ENCODE measurements around the gene FOXL2NB.

FOXL2NB gene

DNA sequence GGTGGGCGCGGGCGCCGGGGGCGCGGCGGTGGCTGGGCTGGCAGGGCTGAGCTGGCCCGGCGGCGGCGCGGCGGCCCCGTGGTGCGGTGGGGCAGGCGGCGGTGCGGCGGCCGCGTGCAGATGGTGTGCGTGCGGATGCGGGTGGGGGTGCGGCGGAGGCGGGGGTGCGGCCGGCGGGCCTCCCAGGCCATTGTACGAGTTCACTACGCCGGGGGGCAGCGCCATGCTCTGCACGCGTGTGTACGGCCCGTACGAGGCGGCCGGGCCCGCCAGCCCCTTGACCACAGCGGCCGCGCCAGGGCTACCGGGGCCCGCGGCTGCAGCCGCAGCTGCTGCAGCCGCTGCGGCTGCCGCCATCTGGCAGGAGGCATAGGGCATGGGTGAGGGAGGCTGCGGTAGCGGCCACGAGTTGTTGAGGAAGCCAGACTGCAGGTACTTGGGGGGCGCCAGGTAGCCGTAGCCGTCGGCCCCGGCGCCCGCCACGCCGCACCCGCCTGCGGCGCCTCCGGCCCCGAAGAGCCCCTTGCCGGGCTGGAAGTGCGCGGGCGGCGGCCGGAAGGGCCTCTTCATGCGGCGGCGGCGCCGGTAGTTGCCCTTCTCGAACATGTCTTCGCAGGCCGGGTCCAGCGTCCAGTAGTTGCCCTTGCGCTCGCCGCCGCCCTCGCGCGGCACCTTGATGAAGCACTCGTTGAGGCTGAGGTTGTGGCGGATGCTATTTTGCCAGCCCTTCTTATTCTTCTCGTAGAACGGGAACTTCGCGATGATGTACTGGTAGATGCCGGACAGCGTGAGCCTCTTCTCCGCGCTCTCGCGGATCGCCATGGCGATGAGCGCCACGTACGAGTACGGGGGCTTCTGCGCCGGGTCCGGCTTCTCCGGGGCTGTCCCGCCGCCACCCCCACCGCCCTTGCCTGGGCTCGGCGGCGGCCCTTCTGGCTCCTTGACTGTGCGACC is 1.0 kb upstream of the FOXL2NB start:
- DNase-seq: peak; percentile 72

DNA sequence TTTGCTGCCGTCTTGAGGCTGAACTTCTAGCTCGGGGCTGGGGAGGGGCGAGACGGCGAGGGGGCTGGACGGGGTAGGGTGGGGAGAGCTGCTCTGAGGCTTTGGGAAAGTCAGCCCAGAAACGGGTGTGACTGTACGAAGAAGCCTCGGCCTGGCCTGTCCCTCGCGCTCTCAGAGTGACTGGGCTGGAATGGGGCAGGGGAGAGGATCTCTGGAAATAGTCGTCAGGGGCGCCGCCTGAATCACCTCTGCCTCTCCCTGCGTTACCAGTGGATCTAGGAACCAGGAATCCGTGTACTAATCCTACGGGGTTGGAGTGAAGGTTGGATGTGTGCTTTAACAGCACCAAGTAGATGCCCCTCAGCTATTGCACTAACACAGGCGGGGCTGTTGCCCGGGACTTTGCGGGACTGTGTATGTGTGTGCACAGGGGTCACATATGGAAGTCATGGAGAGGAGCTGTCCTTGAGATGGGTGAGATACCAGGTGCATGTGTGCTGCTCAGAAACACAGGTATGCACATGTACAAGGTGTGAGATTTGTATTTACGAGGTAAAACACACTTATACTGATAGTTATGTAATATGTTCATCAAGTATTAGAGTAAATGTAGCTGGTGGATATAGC is 591 bp downstream of the FOXL2NB start:
- DNase-seq: no peak

DNA sequence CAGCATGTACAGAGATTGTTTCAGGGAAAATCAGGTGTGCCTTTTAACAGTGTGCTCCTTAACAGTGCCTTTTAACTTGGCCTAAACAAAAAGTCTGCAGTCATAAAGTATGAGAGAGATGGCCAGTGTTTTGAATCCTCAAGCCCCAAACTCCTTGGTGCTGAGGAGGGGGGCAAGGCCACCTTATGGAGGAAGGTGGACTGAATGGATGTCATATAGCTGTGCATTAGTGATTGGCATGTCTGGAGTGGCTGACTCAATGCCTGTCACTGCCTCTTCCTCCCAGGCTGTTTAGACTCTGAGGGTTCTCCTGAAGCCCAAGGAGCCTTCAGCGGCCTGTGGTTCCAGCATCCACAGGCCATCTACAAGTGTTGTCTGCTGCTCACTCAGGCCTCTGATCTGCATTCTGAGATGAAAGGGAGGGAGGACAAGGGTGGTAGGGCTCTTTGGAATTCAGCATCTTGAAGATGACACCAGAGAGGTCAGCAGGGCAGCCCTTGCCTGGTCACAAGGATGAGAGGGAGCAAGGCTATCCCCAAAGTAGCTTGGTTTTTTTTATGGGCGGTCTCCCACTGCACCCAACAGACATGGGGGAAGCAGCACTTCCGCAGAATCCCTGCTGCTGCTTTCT is 1.5 kb downstream of the FOXL2NB start:
- no peak for DNase-seq

DNA sequence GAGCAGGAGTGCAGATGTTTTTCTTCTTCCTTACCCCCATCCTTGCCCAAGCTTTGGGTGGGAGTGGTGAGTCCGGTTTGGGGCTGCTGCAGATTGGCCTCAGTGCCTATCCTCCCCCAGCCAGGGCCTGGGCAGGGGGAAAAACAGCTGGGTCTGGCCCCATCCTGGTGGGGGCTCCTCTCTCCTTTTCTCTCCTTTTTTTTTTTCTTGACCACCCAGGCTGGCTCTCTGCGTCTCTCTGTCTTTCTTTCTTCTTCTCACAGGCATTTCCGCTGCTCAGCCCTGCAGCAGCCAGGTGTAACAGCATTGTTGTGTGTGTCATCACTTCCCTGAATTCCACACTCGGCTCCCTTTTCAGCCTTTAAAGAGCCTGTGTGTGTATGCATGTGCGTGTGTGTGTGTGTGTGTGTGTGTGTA is 2.0 kb downstream of the FOXL2NB start:
- no peak for DNase-seq

DNA sequence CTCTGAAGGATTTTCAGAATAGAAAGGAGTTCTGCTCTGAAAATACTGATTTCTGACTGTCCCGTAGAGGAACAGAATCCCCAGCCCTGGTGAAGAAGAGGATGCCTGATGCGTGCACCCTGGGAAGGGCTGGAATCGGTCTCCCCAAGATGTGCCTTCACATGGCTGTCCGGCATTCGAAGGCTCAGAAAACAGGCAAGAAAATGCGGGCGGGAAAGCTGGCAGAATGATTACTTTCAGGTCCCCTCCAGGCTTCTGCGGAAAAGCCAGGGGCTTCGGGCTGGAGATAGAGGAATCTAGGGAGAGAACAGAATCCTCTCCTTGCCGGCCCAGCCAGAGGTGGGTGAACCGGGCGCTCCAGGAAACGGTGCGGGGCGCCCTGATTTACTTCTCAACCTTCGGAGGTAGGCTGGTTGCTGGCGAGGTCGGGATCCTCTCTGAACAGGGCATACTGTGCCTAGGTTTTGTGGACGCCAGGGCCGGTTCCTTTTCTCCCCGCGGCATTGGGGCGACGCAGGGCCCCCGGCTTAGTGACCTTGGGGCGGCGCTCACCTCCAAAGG is 2.5 kb downstream of the FOXL2NB start:
- DNase-seq: no peak

DNA sequence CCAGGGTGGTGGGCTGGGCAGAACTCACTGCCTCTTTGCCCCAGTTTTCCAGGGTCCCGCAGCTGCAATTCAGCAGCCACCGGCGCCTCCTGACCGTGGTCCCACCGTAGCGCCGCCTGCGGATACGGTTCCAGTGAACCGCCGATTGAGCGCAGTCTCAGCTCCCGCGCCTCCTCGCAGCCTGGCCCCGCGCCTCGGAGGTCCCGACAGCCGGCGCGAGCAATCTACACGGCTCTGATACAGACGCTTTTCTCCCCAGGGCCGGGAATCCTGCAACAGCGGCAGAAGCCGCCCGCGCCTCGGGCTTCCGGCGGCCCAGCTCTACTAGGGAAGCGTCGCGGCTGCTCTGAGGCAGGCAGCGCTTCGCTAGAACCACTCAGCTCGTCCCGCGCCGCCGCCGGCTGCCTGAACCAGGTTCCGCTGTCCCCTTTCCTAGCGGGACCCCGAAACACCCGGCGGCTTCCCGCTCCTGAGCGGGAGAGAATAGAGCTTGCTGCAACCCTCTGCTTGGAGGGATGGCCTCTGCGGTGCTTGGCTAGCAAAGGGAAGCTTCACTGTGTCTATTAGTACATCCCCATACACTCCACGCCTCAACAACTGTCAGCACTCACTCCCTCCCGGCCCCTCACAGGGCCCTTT is 3.1 kb downstream of the FOXL2NB start:
- DNase-seq: no peak

DNA sequence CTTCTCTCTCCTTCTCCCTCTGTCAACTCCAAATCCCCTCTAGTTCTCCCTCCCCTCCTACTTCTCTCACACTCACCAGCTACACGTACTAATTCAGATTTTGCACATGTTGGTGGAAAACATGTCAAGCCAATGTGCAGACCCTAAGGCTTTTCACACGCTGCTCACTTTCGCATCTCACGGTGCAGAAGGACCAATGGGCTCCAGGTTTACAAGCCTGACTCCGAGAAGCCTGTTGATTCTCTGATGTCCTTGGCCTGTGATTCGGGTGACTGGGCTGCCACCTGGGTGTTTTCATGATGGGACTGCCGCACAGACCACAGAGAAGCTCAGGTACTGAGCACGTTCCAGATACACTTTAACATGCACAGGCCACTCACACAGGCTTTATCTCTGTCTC is 3.7 kb downstream of the FOXL2NB start:
- no peak for DNase-seq

DNA sequence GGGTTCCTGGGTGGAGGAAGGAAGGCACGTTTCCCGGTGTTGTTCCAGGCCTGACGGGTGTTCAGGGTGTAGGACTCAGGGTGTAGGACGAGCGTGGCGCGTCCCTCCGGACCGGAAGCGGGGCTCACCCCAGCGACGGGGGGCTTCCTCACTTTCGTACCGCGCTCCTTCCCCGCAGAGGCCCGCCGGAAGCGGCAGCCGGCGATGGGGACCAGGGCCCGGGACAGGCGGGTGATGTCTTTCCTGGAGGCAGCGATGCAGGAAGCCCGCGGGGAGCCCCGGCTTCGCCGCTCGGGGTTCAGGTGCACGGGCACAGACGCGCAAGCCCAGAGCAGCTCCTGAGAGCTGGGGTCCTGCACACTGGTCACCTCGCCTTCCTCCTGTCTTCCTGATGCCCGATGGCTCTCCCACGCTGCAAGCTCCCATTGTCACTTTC is 13.4 kb downstream of the FOXL2NB start:
- no peak for DNase-seq

DNA sequence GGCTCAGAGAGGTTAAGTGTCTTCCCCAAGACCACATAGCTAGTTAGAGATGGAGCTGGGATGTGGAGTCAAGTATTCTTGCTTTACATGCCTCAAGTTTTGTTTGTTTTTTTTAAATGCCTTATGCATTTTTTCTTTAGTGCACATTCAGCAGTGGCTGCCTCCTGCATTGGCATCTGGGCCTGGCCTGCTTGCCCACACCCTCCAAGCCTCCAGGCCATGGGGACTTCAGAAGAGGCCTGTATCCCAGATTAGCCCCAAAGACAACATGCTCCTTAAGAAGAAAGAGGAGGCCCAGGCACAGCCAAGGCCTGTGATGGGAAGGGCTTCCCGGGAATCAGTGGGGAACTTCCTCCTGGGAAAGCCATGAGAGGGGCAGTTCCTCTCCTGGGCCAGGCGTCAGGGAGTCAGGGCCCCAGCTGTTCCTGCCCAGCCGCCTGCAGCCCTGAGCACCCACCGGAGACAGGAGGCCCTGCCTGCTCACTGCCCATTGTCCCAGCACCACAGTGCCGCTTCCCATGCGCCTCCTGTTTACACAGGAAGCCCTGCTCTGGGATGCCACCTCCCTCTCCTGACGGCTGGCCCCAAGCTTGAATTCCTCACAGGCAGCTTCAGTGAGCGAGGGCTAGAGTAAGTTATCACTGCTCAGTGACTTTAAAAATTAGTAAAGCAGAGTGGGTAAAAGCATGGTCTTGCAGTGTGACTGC is 16.0 kb downstream of the FOXL2NB start:
- no peak for DNase-seq

DNA sequence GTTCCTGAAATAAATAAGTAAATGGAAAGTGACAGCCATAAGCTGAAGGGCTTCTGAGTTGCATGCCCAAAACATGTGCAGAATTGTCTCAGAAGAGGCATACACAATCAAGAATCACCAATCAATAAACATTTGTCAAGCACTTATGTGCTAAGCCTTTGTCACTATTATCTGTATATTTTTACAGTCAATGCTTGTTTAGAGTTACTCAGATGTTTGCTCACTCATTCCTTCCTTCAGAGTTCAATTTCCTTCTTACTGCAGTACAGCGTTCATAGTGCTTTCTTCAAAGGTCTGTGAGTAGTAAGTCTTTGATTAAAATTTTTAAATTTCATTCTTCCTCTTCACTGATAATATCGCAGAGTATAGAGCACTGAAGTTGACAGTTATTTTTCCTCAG is 17.2 kb downstream of the FOXL2NB start:
- no peak for DNase-seq

DNA sequence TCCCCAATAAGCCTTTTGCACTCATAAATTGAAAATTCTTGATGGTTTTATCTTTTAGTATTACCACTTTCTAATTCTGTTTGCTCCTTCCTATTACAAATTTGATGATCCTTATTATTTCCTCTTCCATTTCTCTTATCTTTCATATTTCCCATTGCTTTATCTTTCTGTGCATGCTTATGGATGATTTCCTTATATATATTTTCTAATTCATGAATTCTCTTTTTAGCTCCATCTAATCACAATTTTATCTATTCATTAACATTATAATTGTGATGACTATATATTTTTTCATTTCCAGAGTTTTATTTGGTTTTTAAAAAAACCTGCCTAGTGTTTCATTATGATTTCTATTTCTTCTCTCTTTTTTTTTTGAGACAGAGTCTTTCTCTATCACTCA is 17.9 kb downstream of the FOXL2NB start:
- no peak for DNase-seq

DNA sequence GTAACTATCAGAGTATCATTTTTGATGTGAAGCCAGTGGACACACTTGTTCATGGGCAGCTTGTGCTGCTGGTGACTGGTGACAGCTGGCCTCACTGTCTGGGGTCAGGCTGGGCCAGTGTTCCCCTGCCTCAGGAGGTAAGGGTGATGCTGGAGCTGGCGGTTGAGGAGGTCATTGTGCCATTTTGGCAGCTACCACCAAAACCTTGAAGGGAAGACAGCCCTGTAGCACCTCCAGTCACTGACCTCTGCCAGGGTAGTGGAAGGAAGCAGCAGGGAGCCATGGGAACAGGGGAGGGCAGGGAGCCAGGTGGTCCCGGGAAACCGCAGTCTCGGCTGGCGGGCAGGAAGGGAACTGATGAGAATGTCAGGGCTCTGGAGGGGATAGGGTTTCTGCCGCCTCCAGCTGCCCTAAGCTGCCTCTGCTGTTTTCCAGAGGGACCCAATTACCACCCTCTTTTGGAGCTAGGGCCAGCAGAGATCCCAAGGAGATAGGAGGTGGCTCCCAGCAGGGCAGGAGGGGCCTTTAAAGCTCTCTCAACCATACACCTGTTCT is 24.8 kb downstream of the FOXL2NB start:
- DNase-seq: no peak

DNA sequence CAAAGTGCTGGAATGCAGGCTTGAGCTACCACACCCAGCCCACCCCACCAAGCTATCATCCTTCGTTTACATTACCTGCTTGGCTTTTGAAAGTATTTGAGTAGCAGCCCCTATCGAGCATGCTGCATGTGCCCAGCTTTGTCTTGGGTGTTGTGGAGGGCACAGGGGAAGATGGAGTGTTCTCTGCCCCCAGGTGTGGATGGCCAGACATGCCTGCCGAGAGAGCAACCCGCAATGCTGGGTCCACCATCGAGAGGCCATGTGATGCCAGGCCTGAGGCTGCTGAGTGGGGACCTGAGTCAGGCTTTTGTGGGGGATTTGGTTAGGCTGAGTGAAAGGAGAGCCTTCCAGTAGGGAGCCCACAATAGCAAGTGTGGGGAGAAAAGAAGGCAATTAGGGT is 25.9 kb downstream of the FOXL2NB start:
- no peak for DNase-seq

DNA sequence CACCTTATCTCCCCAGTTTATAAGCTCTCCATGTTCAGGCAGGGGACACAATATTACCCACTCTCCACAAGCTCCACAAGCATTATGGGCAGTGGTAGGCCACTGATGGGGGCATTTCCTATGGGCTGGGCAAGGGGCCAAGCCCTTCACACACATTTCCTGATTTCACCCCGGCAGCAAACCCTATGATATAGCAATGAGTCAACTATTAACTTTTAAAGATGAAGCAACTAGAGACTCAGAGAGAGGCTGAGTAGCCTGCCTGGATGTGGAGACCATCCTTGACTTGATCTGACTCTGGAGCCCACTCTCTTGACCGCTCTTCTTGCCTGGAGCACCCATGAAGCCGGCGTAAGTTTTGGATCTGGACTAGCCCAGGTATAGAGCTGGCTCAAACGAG is 27.4 kb downstream of the FOXL2NB start:
- DNase-seq: peak; percentile 10

DNA sequence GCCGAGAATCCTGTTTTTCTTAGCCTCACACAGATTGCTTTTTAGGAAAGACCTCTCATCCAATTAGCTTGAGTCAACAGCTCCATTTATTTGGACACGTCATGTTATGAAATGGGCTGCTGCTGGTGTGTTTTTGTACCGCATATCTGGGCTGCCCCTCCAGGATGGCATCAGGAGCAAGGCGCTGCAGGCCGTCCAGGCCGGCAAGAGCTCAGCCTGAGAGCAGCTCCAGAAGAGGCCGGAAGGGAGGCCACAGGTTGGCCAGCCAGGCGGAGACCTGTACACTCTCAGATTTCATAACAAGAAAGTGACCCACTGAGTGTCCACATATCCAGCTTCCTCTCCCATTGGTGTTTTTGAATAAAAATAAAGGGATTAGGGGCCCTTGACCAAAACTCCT is 28.3 kb downstream of the FOXL2NB start:
- no peak for DNase-seq

DNA sequence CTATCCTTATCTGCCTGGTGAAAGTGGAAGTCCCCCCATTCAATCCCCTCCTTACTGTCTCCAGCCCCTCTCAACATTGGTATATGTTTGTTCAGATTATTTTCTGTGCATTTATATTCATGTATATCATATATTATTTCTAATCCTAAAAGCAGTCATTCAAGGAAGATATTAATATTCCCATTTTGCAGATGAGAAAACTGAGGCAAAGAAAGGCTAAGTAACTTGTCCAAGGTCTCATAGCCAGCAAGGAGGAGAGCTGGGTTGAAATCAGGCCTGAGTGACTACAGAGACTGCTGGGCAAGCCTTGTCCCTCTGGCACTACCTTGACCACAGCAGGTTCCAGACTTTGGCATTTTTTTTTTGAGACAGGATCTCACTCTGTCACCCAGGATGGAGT is 29.0 kb downstream of the FOXL2NB start:
- no peak for DNase-seq

DNA sequence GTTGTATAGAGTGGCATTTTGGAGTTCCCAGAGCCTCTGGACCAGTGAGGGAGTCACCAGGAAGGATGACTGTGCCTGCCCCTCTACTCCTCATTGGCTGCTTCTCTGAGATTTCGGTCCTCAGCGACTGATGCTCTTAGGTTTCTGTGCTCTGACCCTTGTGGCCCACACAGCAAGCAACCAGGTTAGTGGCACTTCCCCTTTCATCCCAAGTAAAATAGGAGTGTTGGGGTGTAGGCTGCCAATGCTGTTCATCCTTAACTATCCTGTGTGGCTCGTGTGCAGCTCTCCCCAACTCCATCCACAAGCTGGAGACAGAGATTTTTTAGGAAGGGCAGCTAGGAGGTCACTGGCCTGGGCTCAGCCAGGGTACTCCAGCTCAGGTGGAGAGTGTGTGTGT is 37.8 kb downstream of the FOXL2NB start:
- DNase-seq: no peak

DNA sequence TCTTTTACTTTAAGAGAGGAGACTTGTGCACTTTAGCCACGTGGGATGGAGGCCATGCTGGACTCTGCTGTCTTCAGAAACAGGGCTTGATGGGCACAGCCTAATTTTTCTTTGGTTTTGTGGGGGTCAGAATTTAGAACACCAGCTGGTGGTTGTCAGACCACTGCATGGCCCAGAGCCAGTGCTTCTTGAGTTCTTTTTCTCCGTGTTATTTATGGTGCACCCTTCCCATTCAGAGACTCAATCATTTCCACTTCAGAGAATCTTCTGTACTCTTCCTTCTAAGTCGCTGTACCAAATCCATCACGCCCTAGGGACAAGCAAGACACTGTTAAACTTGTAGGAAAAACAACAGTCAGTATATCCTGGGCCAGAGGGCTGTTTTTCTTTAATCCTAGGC is 38.9 kb downstream of the FOXL2NB start:
- DNase-seq: no peak

DNA sequence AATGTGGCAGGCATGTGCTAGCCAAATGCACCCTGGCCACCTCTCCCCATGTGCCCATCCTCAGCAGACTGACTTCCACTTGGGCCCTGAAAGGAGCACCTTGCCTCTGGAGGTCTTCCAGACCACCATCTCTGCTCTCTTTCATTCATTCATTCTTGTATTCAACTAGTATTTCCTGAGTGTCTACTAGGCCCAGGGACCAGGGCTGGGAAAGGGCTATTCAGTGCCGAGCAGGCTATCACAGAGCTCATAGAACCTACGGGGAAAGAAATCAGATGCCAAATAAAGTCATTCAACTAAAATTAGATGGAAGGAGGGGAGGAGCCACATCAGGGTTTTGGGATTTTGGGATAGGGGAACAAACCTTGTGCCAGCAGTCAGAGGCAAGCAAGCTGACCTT is 40.2 kb downstream of the FOXL2NB start:
- DNase-seq: no peak

DNA sequence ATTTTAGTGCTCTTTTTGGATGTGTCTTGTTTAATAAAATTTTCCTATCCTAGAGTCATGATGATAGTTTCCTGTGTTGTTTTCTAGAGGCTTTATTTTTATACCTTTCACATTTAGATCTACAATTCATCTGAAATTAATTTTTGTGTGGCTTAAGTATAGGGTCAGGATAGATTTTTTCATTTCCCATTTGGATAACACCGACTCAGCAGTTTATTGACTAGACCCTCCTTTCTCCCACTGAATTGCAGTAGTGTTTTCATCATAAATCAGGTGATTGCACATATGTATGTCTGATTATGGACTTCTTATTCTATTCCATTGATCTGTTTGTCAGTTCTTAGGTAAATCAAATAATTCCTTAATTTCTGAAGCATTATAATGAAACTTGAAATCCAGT is 48.7 kb downstream of the FOXL2NB start:
- no peak for DNase-seq

Measured in hematopoietic multipotent progenitor cell treated with erythropoietin and hydrocortisone succinate and interleukin-3 and kit ligand, for 6 days (in vitro differentiated cells).